NT2/D1 (cell line): ENCODE results near the gene HAP1.

ENCODE experiments used
- DNase-seq: peaks from one replicate; pipeline ENCODE4 v3.0.0-alpha.2; 2011; ENCODE audit warnings: low read depth, low spot score
- H3K27me3 ChIP-seq: 2 replicates; pipeline ENCODE4 v1.6.0; 2011; ENCODE audit warnings: mild to moderate bottlenecking; ENCODE audit not compliant: insufficient read length, insufficient read depth
- H3K36me3 ChIP-seq: 2 replicates; pipeline ENCODE4 v1.6.1; 2011; ENCODE audit warnings: mild to moderate bottlenecking, low read length, mixed read lengths; ENCODE audit not compliant: insufficient read depth, insufficient read length
- H3K4me1 ChIP-seq: 2 replicates; pipeline ENCODE4 v1.5.1; 2011; ENCODE audit not compliant: insufficient read depth, insufficient read length
- H3K4me3 ChIP-seq: 2 replicates; pipeline ENCODE4 v1.5.1; 2011; ENCODE audit warnings: low read depth; ENCODE audit not compliant: insufficient read length
- H3K9ac ChIP-seq: 2 replicates; pipeline ENCODE4 v1.6.0; 2011; ENCODE audit warnings: low read depth; ENCODE audit not compliant: insufficient read length
- H3K9me3 ChIP-seq: 2 replicates; pipeline ENCODE4 v1.5.1; 2011; ENCODE audit warnings: mild to moderate bottlenecking, low read length; ENCODE audit not compliant: insufficient read depth
- SUZ12 ChIP-seq: IDR thresholded peaks from 2 replicates; pipeline ENCODE4 v1.6.1; 2011; ENCODE audit not compliant: insufficient read length, insufficient read depth; ENCODE audit errors: extremely low read depth
- YY1 ChIP-seq: IDR thresholded peaks from 2 replicates; pipeline ENCODE4 v1.6.1; 2011; ENCODE audit not compliant: insufficient read length, insufficient read depth
- ZNF274 ChIP-seq: IDR thresholded peaks from 2 replicates; pipeline ENCODE4 v1.6.1; 2011; ENCODE audit warnings: mild to moderate bottlenecking, low read depth, low read length

The HAP1 gene

DNA sequence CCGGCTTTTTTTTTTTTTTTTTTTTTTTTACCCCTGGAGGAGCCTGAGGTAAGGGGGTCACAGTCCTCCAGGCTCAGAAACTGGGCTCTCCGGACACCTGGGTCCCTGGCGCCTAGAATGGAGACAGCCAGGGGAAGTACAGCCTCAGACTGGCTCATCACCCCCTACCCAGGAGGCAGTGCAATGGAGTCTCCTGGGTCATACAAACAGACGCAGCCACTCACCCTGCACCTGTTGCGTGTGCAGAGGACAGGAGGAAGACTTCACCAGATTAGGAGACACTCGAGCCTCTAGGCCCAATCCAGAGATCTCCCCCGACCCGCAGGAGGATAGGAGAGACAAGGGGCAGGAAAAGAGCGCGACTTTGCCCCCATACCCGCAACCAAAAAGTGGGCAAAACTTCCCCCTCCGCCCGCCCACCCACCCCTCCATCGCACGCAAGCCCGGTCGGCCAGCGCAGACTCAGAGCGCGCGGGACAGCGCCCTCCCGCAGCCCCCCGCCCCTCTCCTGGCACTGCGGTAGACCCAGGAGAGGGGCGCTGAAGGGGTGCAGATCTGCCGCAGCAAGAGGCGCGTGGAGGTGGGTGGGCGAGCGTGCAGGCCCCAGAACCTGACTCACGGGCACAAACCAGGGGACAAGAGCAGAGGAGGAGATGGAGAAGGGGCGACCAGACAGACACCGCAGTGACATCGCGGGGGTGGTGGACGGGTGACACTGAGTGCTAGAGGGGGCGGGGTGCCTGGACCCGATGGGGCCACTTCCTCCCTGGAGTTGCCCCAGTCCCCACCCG, 900 bp downstream of the HAP1 start:
- DNase-seq, result no peak
- Histone ChIP-seq H3K27me3 (peaks cover 69% of the 10 kb centered on the region), H3K4me1 (peaks cover 20% of the 10 kb centered on the region)

GRCh38 chr17:41731836-41732235, 2.6 kb downstream of the HAP1 start:
- H3K9ac ChIP-seq, result no peak overlapping the region
- no peaks in the 10 kb centered on the region for H3K36me3 ChIP-seq
- H3K4me3 ChIP-seq, result no peak overlapping the region
- H3K9me3 ChIP-seq, result no peaks in the 10 kb centered on the region
- no peak for DNase-seq
- H3K4me1 ChIP-seq, result peaks cover 15% of the 10 kb centered on the region
- H3K27me3 ChIP-seq, result peaks cover 59% of the 10 kb centered on the region
- TF ChIP-seq SUZ12, result no peak
- TF ChIP-seq YY1, result no peak
- no peak for TF ChIP-seq ZNF274

More for the DNA sequence above, 900 bp downstream of the HAP1 start:
- Histone ChIP-seq H3K4me3 (peak overlapping the region; percentile 76), H3K36me3 (no peaks in the 10 kb centered on the region), H3K9ac (peak overlapping the region; percentile 87), H3K9me3 (no peaks in the 10 kb centered on the region)
- TF ChIP-seq ZNF274 (no peak), SUZ12 (peak; percentile 94)

DNA sequence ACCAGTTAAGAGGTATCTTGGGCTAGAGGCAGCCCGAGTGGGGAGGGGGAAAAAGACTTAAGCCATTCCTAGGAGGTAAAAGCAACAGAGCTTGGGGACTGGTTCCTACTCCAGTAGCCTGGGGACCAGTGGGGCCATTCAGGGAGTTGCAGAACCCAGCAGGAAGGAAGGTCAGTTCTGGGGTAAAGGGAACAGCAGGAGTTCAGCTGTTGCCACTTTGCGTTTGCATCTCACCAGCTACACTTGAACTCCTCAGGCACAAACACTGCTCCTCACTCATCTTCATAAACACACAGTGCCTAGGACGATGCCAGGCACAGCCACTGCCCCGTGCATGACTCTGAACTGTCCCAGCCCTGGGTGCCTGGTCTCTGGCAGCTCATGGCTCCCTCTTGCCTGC, 4.0 kb downstream of the HAP1 start:
- peak overlapping the region; percentile 21 for H3K9ac ChIP-seq
- TF ChIP-seq SUZ12 (no peak), ZNF274 (no peak)
- H3K4me1 ChIP-seq, result peaks cover 15% of the 10 kb centered on the region
- H3K4me3 ChIP-seq, result no peak overlapping the region
- no peak for DNase-seq
- no peaks in the 10 kb centered on the region for H3K36me3 ChIP-seq
- H3K9me3 ChIP-seq, result no peaks in the 10 kb centered on the region
- H3K27me3 ChIP-seq, result peaks cover 45% of the 10 kb centered on the region

- Histone ChIP-seq H3K27me3 (peaks cover 21% of the 10 kb centered on the region), H3K9ac (no peak overlapping the region), H3K4me3 (no peak overlapping the region), H3K9me3 (no peaks in the 10 kb centered on the region), H3K36me3 (no peaks in the 10 kb centered on the region), H3K4me1 (peaks cover 17% of the 10 kb centered on the region)
- TF ChIP-seq YY1 (no peak), ZNF274 (no peak), SUZ12 (no peak)
- DNase-seq, result no peak
These were observed 6.4 kb downstream of the HAP1 start for GRCh38 chr17:41728056-41728455.

GRCh38 chr17:41725134-41725533, 9.3 kb downstream of the HAP1 start:
- no peaks in the 10 kb centered on the region for H3K9me3 ChIP-seq
- no peak for TF ChIP-seq YY1
- TF ChIP-seq ZNF274, result no peak
- TF ChIP-seq SUZ12, result no peak
- no peak for DNase-seq
- H3K36me3 ChIP-seq, result no peaks in the 10 kb centered on the region
- no peak overlapping the region for H3K4me3 ChIP-seq
- H3K4me1 ChIP-seq, result peaks cover 6% of the 10 kb centered on the region
- no peaks in the 10 kb centered on the region for H3K27me3 ChIP-seq
- H3K9ac ChIP-seq, result no peak overlapping the region

- Histone ChIP-seq H3K27me3 (no peaks in the 10 kb centered on the region), H3K9ac (no peak overlapping the region)
These were observed 9.9 kb downstream of the HAP1 start for GRCh38 chr17:41724476-41725050.

GRCh38 chr17:41723801-41724475, 10.5 kb downstream of the HAP1 start:
- Histone ChIP-seq H3K36me3 (no peaks in the 10 kb centered on the region), H3K4me3 (no peak overlapping the region), H3K9ac (no peak overlapping the region), H3K27me3 (no peaks in the 10 kb centered on the region), H3K9me3 (no peaks in the 10 kb centered on the region), H3K4me1 (peaks cover 4% of the 10 kb centered on the region)
- TF ChIP-seq SUZ12, result no peak
- no peak for DNase-seq

More at GRCh38 chr17:41724476-41725050, 9.9 kb downstream of the HAP1 start:
- DNase-seq, result no peak
- Histone ChIP-seq H3K4me1 (peaks cover 4% of the 10 kb centered on the region), H3K4me3 (no peak overlapping the region), H3K9me3 (no peaks in the 10 kb centered on the region), H3K36me3 (no peaks in the 10 kb centered on the region)
- TF ChIP-seq ZNF274, result no peak
- no peak for TF ChIP-seq YY1
- no peak for TF ChIP-seq SUZ12
